Activated naive CD4-positive, alpha-beta T cell treated with anti-CD3 and anti-CD28 coated beads for 36 hours (primary cell): ENCODE results near the gene NEK5. TPM values are rescaled to one million over a fixed set of nuclear protein-coding genes. Genes with fewer than 3 reads are reported as not detected.

Experiments used
- CTCF ChIA-PET: fragments of 350-600 bp; sonication (Branson Sonifier 250); formaldehyde crosslinking; loops from one replicate; lab custom pipeline; 2021; ENCODE audit warnings: antibody characterized with exemption; lab: Charles Lee
- DNase-seq: peaks from one replicate; pipeline ENCODE4 v3.0.0-alpha.2; 2020
- H3K27ac Mint-ChIP-seq: one replicate; pipeline ENCODE4 v1.8.0; 2021; ENCODE audit warnings: mild to moderate bottlenecking, mixed read lengths
- H3K27me3 Mint-ChIP-seq: one replicate; pipeline ENCODE4 v1.8.0; 2021; ENCODE audit warnings: low read depth, mixed read lengths
- H3K36me3 Mint-ChIP-seq: one replicate; pipeline ENCODE4 v1.8.0; 2021; ENCODE audit warnings: low read depth, mixed read lengths
- H3K4me1 Mint-ChIP-seq: one replicate; pipeline ENCODE4 v1.8.0; 2021; ENCODE audit warnings: low read depth, mixed read lengths
- H3K4me3 Mint-ChIP-seq: one replicate; pipeline ENCODE4 v1.8.0; 2021; ENCODE audit warnings: mild to moderate bottlenecking, moderate library complexity, mixed read lengths
- H3K9me3 Mint-ChIP-seq: one replicate; pipeline ENCODE4 v1.8.0; 2021; ENCODE audit warnings: mixed read lengths
- intact Hi-C: fragments of 100-400 bp; cut with micrococcal nuclease; formaldehyde crosslinking; loops from one replicate; pipeline ENCODE4 v1.15.1; 2023
- total RNA-seq, 2 experiments: library from RNA; stranded (reverse); gene quantifications; one replicate each; pipeline ENCODE4 v1.2.3, GENCODE V29; 2021

The NEK5 gene
- total RNA-seq, 2 experiments from 2014 or later: 0.10 to 0.14 TPM

DNA sequence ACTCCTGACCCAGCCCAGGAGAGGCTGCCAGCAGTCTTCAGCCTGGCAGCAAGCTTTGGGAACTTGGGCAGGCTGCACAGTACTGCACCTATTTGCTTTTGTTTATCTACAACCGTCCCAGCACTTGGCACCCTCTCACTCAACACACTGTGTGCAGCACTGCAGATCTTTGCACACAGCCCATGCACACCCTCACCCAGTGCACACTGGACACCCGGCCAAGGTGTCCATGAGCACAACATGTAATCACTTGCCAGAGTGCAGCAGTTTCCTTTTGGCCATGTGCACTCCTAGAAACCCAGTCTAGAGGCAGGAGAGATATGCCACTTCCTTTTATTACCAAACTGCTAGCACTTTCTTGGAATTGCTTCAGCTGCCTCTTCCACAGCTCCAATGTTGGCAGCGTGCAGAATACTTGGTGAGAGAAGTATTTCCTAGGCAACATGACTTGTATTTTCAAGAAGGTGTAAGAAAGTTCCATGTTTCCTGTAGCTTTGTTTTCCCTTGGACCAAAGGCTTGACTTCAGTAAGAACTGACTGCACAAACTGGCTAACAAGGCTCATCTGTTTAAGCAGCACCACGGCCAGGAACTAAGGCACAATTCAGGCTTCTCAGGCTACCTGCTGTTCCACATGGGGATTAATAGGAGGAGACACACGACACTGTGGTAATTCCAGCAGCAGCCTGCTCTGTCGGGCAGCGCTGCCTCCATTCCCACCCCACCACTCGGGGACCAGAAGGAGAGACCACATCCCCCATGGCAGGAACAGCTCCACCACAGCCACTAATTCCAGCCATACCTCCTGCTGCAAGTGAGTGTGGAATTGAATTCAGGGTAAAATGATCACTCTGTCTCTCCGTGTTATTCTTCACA, 133.0 kb downstream of the NEK5 start:
- Mint-ChIP-seq H3K27ac (no peak overlapping the region), H3K4me1 (no peaks in the 10 kb centered on the region), H3K4me3 (no peak overlapping the region), H3K9me3 (no peaks in the 10 kb centered on the region), H3K27me3 (no peaks in the 10 kb centered on the region), H3K36me3 (no peaks in the 10 kb centered on the region)
- CTCF ChIA-PET: no interaction called here
- no peak for DNase-seq
- intact Hi-C loops: no loop called here

DNA sequence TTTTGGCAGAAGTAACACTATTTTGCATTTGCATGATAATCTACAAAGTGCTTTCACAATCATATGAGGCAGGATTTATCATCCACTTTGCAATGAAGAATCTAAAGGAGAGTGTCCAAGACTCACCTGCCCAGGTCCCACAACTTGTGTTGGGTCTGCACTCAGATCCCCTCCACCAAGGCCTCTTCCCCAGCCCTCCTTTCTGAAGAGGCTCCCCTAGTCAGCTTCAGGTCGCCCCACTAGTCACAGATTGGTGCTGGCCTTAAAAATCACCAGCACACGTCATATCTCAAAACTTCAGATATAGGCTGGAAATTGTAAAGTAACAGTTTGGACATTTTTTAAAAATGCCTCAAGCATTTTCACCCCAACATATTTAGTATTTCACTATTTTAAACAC, 135.2 kb downstream of the NEK5 start:
- no peak overlapping the region for H3K4me3 Mint-ChIP-seq
- no peak for DNase-seq
- H3K27me3 Mint-ChIP-seq: no peaks in the 10 kb centered on the region
- intact Hi-C loops: no loop called here
- CTCF ChIA-PET: interaction anchor here (0.6 kb wide), 1 partner anchor 128 kb away, joined by 3 read pairs; no protein-coding TSS in a partner anchor
- no peaks in the 10 kb centered on the region for H3K9me3 Mint-ChIP-seq
- H3K27ac Mint-ChIP-seq: no peak overlapping the region
- H3K4me1 Mint-ChIP-seq: no peaks in the 10 kb centered on the region
- H3K36me3 Mint-ChIP-seq: no peaks in the 10 kb centered on the region

DNA sequence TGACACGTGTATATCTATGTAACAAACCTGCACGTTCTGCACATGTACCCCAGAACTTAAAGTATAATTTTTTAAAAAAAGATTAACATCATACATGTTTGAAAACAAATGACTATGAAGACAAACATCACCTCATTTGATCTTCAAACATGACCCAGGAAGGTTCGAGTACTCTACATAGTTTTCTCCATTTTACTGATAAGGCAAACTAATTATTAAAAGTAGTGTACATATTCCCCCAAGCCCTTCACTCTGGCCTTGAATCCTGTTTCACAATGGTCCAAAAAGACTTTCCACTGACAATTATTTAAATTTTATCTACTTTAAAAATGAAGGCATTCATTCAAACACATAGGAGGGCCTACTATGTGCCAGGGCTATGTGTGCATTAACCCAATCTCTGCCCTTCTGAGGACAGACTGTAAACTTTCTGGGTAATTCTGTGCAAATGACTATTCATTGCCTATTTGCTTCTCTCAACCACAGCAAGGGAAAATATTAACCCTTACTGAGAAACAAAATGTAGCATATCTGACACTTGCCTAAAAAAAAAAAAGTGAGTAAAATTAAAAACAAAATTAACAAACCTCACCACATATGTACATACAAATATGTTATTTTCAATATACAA, 139.8 kb downstream of the NEK5 start:
- Mint-ChIP-seq H3K4me1 (no peaks in the 10 kb centered on the region), H3K36me3 (peaks cover 1% of the 10 kb centered on the region), H3K27me3 (no peaks in the 10 kb centered on the region), H3K9me3 (peaks cover 4% of the 10 kb centered on the region), H3K27ac (no peak overlapping the region), H3K4me3 (no peak overlapping the region)
- no peak for DNase-seq
- intact Hi-C loops: no loop called here
- CTCF ChIA-PET: no interaction called here

Other genes starting within 250 kb of the NEK5 start
- under 1 TPM; 0.69 to 0.74 TPM for gene ATP7B, start 117.6 kb downstream of the NEK5 start, total RNA-seq
- gene ALG11, start 116.7 kb downstream of the NEK5 start, total RNA-seq: 10 to 100 TPM; 12.6 to 15.6 TPM
- 1 to 10 TPM; 4.5 to 5.1 TPM for gene UTP14C, start 104.4 kb downstream of the NEK5 start, total RNA-seq
- gene NEK3, start 30.5 kb upstream of the NEK5 start, total RNA-seq: 1 to 10 TPM; 4.0 to 4.3 TPM